ENCODE results near the gene ENTR1.

Gene ENTR1

GRCh38 chr9:136453326-136453725 is 42.9 kb upstream of the ENTR1 start:
- no peak for TF ChIP-seq CTCF (IDR thresholded peaks at IDR 0.05)
- H3K27ac ChIP-seq, result no peak overlapping the region
- DNase-seq (ENCODE audit: low spot score), result no peak

DNA sequence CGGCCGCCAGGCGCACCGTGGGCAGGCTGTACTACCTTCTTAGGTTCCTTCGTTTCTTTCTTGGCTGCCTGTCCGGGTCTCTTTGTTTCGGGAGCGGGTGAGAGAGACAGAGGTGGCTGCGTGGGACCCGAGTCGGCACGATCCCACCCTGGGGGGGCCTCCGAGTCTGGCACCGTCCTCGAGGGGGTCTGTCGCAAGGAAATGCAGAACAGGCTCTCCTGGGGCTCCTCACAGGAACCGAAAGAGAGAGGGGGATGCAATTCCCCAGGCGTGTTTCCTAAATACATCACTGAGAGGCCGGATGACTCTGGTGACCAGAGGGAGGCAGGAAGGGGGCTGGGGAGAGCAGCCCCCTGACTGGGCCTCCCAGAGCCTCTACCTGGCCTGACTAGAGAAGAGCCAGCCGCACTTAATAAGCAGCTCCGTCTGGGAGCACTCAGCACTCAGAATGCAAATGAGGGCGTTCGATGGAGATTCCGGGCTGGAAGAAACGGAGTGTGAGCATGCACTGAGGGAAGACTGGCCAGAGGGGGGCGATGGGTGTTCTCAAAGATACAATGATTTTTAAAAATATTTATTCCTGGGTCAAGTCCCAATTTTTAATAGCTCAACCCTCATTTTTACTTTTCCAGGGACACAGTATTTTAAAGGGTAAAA is 40.9 kb upstream of the ENTR1 start:
- DNase-seq (ENCODE audit: low spot score), result no peak
- Histone ChIP-seq H3K4me3 (no peak overlapping the region), H3K27ac (no peak overlapping the region)
- no peak for TF ChIP-seq CTCF (IDR thresholded peaks at IDR 0.05)

More at GRCh38 chr9:136453326-136453725, 42.9 kb upstream of the ENTR1 start:
- no peak overlapping the region for H3K4me3 ChIP-seq

DNA sequence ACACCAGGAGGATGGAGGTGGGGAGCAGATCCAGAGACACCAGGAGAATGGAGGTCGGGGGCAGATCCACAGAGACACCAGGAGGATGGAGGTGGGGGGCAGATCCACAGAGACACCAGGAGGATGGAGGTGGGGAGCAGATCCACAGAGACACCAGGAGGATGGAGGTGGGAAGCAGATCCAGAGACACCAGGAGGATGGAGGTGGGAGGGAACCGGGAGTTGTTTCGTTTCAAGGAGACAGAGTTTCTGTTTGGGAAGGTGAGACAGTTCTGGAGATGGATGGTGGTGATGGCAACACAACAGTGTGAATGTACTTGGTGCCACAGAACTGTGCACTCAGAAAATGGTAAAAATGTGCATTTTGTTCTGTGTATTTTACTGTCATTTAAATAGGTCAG is 38.2 kb upstream of the ENTR1 start:
- Histone ChIP-seq H3K4me3 (no peak overlapping the region), H3K27ac (no peak overlapping the region)
- DNase-seq (ENCODE audit: low spot score), result no peak
- no peak for TF ChIP-seq CTCF (IDR thresholded peaks at IDR 0.05)

DNA sequence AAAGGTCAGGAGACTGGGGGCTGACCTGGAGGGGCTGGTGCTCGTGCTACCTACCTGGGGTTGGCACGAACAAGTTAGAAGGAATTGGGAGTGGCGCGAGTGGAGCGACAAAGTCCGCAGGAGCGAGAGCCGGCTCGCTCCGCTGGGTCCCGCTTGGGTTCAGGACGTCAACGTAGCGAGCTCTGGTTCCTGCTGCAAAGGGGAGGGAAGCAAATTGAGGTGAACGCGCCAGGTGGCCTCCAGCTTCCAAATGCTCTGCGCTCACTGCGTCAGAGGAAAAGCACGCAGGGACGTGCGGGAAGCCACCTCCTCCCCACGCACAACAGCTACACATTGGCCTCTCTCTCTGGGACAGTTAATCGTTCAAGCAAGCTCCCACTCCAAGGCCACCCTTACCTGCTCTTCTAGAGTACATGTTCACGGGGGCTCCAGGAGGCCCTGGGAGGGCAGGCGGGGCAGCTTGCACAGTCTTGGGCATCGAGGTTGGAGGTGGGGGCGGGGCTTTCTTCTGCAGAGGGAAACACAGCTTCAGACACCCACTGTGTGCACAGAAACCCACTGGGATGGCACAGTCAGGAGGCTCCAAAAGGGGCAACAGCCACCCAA is 36.9 kb upstream of the ENTR1 start:
- Histone ChIP-seq H3K27ac (no peak overlapping the region), H3K4me3 (no peak overlapping the region)
- no peak for TF ChIP-seq CTCF (IDR thresholded peaks at IDR 0.05)
- no peak for DNase-seq (ENCODE audit: low spot score)

DNA sequence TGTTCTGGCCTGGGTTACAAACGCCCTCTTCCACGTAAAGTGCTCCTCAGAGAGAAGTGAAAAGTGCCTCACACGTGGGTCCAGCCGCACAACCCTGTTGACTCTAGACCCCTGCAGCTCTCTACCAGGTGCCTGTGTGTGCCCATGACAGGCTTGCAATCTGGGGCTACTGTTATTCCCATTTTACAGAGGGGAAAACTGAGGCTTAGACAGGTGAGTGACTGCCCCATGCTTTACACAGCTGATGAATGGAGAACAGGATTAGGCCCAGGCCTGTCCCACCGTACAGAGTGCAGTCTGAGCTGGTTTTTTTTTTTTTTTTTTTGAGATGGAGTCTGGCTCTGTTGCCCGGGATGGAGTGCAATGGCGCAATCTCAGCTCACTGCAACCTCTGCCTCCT is 35.4 kb upstream of the ENTR1 start:
- no peak overlapping the region for H3K4me3 ChIP-seq
- no peak overlapping the region for H3K27ac ChIP-seq
- TF ChIP-seq CTCF (IDR thresholded peaks at IDR 0.05), result no peak
- DNase-seq (ENCODE audit: low spot score), result no peak

DNA sequence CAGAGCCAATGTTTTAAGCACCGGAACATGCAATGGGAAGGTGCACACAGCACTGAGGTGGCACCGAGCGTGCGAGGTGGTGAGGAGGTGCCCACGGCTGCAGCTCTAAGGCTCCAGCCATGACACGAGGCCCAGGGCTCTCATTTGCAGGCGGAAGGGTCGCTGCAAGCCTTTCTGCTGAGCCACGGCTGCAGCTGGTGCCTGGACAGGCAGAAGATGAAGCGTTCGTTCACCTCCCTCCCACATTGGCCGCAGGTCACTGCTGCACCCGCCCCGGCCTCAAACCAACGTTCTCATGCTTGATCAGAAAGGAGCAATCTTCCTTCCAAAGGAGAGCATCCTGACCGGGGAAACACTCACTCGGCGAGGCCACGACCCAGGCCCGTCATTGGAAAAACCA is 33.7 kb upstream of the ENTR1 start:
- no peak for DNase-seq (ENCODE audit: low spot score)
- no peak for TF ChIP-seq CTCF (IDR thresholded peaks at IDR 0.05)
- Histone ChIP-seq H3K4me3 (no peak overlapping the region), H3K27ac (no peak overlapping the region)

- H3K4me3 ChIP-seq, result no peak overlapping the region
- no peak overlapping the region for H3K27ac ChIP-seq
- DNase-seq (ENCODE audit: low spot score), result no peak
- no peak for TF ChIP-seq CTCF (IDR thresholded peaks at IDR 0.05)
Measured at GRCh38 chr9:136443687-136444086, 33.3 kb upstream of the ENTR1 start.
